Transverse colon (tissue), 3 donors: ENCODE measurements around the gene FBXL16.

Experiments
- EP300 ChIP-seq: sonication (generic); formaldehyde crosslinking; IDR thresholded peaks from one replicate; pipeline ENCODE4 v1.6.1; 2017; ENCODE audit warnings: antibody characterized with exemption, low read depth
- POLR2A ChIP-seq: fragments of 450-650 bp; IDR thresholded peaks from one replicate; pipeline ENCODE4 v1.6.1; 2016; ENCODE audit warnings: antibody characterized with exemption, mild to moderate bottlenecking, moderate library complexity
- TF ChIP-seq, protein P1 (sequence below), 5 experiments: fragments of 200-600 bp in 3 of 5; fragments of 450-650 bp in 2 of 5; sonication (generic) in 3 of 5; IDR thresholded peaks; 1 replicate in 2 of 5; 2 replicates in 3 of 5; pipeline ENCODE4 v1.5.1; 2016 to 2017; ENCODE audit warnings: antibody characterized with exemption in 5 of 5, inconsistent platforms in 3 of 5, mild to moderate bottlenecking in 2 of 5, moderate library complexity in 1 of 5

DNA sequence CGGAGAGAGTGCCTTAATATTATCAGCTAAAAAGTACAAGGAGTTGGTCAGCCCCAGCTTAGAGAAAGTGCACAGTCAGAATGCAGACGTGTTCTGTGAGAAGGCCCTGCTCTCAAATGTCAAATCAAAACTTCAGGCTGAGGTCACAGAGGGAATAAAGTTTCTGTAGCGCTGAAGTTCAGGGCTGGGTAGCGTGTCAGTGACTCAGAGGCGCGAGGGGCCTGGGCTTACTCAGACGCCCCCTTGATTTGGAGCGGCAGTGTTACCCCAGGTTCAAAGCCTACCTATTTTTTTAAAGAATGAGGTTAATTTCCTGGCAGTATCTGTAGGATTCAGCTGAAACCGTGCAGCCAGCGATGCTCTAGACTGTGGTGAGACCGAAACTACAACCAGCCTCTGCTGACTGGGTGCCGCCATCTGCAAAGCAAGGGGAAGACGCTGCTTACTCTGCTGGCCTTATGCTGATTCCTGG lies 30.4 kb upstream of the FBXL16 start:
- TF ChIP-seq, protein P1, sequence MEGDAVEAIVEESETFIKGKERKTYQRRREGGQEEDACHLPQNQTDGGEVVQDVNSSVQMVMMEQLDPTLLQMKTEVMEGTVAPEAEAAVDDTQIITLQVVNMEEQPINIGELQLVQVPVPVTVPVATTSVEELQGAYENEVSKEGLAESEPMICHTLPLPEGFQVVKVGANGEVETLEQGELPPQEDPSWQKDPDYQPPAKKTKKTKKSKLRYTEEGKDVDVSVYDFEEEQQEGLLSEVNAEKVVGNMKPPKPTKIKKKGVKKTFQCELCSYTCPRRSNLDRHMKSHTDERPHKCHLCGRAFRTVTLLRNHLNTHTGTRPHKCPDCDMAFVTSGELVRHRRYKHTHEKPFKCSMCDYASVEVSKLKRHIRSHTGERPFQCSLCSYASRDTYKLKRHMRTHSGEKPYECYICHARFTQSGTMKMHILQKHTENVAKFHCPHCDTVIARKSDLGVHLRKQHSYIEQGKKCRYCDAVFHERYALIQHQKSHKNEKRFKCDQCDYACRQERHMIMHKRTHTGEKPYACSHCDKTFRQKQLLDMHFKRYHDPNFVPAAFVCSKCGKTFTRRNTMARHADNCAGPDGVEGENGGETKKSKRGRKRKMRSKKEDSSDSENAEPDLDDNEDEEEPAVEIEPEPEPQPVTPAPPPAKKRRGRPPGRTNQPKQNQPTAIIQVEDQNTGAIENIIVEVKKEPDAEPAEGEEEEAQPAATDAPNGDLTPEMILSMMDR (IDR thresholded peaks at IDR 0.05) = no peak
- TF ChIP-seq POLR2A (no peak), EP300 (no peak)
